Activated T-cell treated with anti-CD3 and anti-CD28 coated beads, Interleukin-2, amount 50 U/mL, for 72 hours (primary cell): Measurements from ENCODE around the gene PNPT1. TPM values are rescaled to one million over a fixed set of nuclear protein-coding genes. Genes with fewer than 3 reads are reported as not detected.
"Not testable (repeated sequence)": the region's sequence is repeated elsewhere in the genome, so short reads cannot be mapped to it uniquely, and the experiment has no call there.

Experiments
- ATAC-seq, 2 donors: fragments of 150-1000 bp; cut with Tn5 transposase; replicated peaks in 1 of 2; 2 replicates each; pipeline ENCODE4 v1.10.0; 2021; ENCODE audit warnings: moderate library complexity in 2 of 2, mild to moderate bottlenecking in 1 of 2
- DNase-seq, 2 donors: peaks; one replicate each; pipeline ENCODE4 v3.0.0; 2021 to 2022; ENCODE audit warnings: mixed read lengths in 1 of 2
- H3K27ac Mint-ChIP-seq: one replicate; pipeline ENCODE4 v1.8.0; 2022; ENCODE audit warnings: mild to moderate bottlenecking, moderate library complexity, mixed read lengths
- H3K27me3 Mint-ChIP-seq: one replicate; pipeline ENCODE4 v1.8.0; 2022; ENCODE audit warnings: low read depth, mixed read lengths
- H3K36me3 Mint-ChIP-seq, 2 donors: one replicate each; pipeline ENCODE4 v1.8.0; 2022; ENCODE audit warnings: mixed read lengths in 2 of 2, mild to moderate bottlenecking in 1 of 2; ENCODE audit not compliant: insufficient read depth in 2 of 2
- H3K4me1 Mint-ChIP-seq: one replicate; pipeline ENCODE4 v1.8.0; 2022; ENCODE audit warnings: low read depth, mixed read lengths
- H3K4me3 Mint-ChIP-seq, 2 donors: one replicate each; pipeline ENCODE4 v1.8.0; 2022; ENCODE audit warnings: mild to moderate bottlenecking in 2 of 2, mixed read lengths in 2 of 2, moderate library complexity in 2 of 2
- H3K9me3 Mint-ChIP-seq, 2 donors: one replicate each; pipeline ENCODE4 v1.8.0; 2022; ENCODE audit warnings: mixed read lengths in 2 of 2
- total RNA-seq, 2 donors: library from RNA; stranded (reverse); gene quantifications; one replicate each; pipeline ENCODE4 v1.2.3, GENCODE V29; 2022

The PNPT1 gene
- total RNA-seq, 2 donors from 2014 or later: 21.6 to 21.8 TPM

DNA sequence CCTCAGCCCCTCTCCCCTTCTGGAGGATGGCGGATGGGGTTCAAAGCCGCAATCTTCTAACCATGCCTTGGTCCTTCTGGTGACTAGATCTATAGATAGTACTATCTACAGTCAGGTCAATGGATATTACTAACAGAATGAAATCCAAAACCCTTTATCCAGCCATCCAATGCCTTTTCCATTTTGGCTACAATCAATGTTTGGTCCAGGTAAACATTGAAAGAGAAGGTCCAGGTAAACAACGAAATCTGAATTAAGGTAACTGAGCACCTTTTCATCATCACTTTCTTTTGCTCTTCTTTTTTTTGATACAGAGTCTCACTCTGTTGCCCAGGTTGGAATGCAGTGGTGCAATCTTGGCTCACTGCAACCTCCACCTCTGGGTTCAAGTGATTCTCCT lies 85.9 kb downstream of the PNPT1 start:
- H3K36me3 Mint-ChIP-seq: peaks cover 5 to 12% of the 10 kb centered on the region in 2 donors

DNA sequence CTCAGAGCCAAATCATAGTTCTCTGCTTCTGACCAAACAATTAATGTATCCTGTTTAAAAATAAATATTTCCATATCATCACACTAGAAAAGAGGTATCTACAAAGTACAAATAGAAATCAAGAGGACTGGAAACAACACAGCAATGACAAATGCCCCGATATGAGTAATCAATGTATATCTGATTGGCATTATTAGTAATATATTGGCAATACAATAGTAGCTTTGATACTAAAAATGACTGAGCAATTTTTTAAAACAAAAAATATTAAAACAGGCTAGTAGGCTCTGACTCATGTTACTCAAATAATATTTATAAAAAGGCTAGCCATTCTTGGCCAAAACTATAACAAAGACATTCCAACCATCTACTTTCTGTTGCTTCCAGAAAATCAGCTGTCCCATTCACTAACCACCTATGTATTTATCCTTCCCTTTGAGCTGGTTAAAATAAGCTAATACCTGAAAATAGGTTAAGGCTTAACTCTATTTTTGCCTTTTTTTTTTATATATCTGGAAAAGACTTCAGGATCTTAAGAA lies 89.5 kb downstream of the PNPT1 start:
- Mint-ChIP-seq H3K4me3 (no peak overlapping the region), H3K4me1 (peaks cover 47% of the 10 kb centered on the region), H3K36me3 (peaks cover 3 to 25% of the 10 kb centered on the region in 2 donors), H3K27ac (peak overlapping the region; percentile 86), H3K9me3 (no peaks in the 10 kb centered on the region), H3K27me3 (no peaks in the 10 kb centered on the region)
- ATAC-seq (no peak), DNase-seq (no peak)

More for the DNA sequence above, 85.9 kb downstream of the PNPT1 start:
- DNase-seq (no peak), ATAC-seq (no peak)
- no peak overlapping the region for H3K4me3 Mint-ChIP-seq
- no peaks in the 10 kb centered on the region for H3K27me3 Mint-ChIP-seq
- no peak overlapping the region for H3K27ac Mint-ChIP-seq
- H3K4me1 Mint-ChIP-seq: peaks cover 58% of the 10 kb centered on the region
- no peaks in the 10 kb centered on the region for H3K9me3 Mint-ChIP-seq

DNA sequence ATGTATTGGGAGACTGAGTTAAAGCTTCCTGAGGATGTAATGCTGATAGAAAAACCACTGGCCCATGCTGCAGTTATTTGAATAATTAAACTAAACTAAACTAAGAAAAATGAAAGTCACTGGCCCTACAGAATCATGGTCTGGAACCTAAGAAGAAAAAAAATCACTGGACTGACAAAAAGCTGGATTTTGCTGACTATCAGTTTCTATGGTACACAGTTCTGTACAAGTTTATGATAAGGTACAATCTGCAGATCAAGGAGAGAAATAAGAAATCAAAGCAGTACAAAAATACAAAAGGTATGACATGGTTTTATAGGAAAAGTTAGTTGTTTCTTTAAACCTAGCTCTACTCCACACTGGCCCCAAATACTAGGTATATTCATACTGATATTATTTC lies 91.8 kb downstream of the PNPT1 start:
- peaks cover 5 to 33% of the 10 kb centered on the region in 2 donors for H3K36me3 Mint-ChIP-seq
- peaks cover 41% of the 10 kb centered on the region for H3K4me1 Mint-ChIP-seq
- no peak for ATAC-seq

DNA sequence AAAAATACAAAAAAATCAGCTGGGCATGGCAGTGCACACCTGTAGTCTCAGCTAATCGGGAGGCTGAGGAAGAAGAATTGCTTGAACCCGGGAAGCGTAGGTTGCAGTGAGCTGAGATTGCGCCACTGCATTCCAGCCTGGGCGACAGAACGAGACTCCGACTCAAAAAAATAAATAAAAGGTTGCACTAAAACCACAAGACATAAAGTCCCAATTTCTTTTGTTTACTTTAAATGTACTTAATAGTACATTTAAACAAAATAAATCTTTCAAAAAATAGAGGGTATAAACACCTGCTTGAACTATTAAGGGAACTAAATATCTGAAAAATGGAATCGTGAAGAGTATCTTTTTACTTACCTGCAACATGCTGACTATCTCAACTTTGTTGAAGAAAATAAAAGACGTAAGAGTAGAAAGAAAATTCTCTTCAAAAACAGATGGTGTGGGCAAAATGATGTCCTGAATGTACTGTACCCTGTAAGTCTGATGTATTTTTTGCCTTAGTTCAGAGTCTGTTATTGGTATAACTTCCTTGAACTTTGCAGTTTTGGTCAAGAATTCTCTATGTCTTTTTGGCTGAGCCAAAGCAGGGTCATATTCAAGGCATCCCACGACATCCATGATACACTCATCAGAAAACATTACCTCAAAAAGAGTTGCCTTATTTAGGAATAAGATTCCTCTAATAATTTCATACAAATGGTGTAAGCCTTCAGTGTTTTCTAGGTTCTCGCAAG lies 95.4 kb downstream of the PNPT1 start:
- Mint-ChIP-seq H3K4me3 (no peak overlapping the region), H3K9me3 (no peaks in the 10 kb centered on the region), H3K27ac (no peak overlapping the region), H3K27me3 (no peaks in the 10 kb centered on the region), H3K4me1 (peaks cover 24% of the 10 kb centered on the region), H3K36me3 (peaks cover 3 to 34% of the 10 kb centered on the region in 2 donors)
- DNase-seq (no peak), ATAC-seq (no peak)

More for the DNA sequence above, 91.8 kb downstream of the PNPT1 start:
- Mint-ChIP-seq H3K9me3 (no peaks in the 10 kb centered on the region), H3K4me3 (no peak overlapping the region), H3K27me3 (no peaks in the 10 kb centered on the region), H3K27ac (peak overlapping the region; percentile 23)
- DNase-seq: no peak

DNA sequence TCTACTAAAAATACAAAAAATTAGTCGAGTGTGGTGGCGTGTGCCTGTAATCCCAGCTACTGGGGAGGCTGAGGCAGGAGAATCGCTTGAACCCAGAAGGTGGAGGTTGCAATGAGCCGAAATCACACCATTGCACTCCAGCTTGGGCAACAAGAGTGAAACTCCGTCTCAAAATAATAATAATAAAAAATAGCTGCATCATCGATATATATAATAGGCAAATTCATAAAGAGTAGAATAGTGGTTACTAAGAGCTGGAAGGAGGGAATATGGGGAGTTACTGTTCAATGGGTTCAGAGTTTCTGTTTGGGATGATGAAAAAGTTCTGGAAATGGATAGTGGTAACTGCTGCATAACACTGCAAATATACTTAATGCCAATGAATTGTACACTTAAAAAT lies 96.8 kb downstream of the PNPT1 start:
- not testable (repeated sequence) for H3K9me3 Mint-ChIP-seq, DNase-seq
- peaks cover 3 to 26% of the 10 kb centered on the region in 2 donors for H3K36me3 Mint-ChIP-seq

DNA sequence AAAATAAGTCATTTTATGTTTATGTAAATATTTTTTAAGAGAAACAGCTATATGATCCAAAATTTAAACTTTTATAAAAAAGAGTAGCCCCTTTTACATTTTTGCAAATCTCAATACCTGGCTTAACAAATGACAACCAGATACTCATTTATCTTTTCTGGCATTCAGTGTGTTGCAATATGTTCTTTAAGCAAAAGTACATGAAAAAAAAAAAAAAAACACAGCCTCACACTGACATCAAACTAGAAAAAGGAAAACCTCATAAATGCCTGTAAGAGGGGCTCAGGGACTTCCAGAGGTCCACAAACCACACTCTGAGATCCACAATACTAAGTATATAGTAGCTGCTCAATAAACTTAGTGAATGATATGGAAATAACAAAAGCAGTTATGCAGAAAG lies 98.1 kb downstream of the PNPT1 start:
- Mint-ChIP-seq H3K27ac (no peak overlapping the region), H3K36me3 (peaks cover 3 to 24% of the 10 kb centered on the region in 2 donors), H3K9me3 (no peaks in the 10 kb centered on the region), H3K27me3 (no peaks in the 10 kb centered on the region), H3K4me1 (peaks cover 24% of the 10 kb centered on the region), H3K4me3 (no peak overlapping the region)
- DNase-seq (no peak), ATAC-seq (no peak)

More for the DNA sequence above, 96.8 kb downstream of the PNPT1 start:
- not testable (repeated sequence) for H3K4me3 Mint-ChIP-seq, ATAC-seq, H3K27ac Mint-ChIP-seq, H3K27me3 Mint-ChIP-seq
- H3K4me1 Mint-ChIP-seq: peaks cover 17% of the 10 kb centered on the region

DNA sequence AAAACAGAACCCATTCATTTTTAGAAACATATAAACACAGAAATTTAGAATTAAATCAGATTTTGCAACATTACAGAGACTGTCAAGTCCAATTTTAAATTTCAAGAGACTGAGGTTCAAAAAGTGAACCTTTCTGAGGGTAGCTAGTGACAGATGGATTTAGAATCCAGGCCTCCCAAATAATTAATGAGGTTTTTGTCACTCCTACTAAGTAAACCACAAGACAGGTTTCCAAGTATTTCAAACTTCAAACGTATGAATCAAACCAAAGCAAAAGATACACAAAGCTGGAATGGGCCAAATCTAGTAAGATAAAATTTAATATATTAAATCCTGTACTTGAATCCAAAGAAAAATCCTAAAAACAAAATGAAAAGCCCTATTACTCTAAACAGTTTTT lies 101.5 kb downstream of the PNPT1 start:
- Mint-ChIP-seq H3K4me3 (no peak overlapping the region), H3K36me3 (peaks cover 1 to 9% of the 10 kb centered on the region in 2 donors), H3K4me1 (peaks cover 27% of the 10 kb centered on the region), H3K27me3 (no peaks in the 10 kb centered on the region), H3K27ac (no peak overlapping the region), H3K9me3 (no peaks in the 10 kb centered on the region)
- ATAC-seq (no peak), DNase-seq (no peak)

DNA sequence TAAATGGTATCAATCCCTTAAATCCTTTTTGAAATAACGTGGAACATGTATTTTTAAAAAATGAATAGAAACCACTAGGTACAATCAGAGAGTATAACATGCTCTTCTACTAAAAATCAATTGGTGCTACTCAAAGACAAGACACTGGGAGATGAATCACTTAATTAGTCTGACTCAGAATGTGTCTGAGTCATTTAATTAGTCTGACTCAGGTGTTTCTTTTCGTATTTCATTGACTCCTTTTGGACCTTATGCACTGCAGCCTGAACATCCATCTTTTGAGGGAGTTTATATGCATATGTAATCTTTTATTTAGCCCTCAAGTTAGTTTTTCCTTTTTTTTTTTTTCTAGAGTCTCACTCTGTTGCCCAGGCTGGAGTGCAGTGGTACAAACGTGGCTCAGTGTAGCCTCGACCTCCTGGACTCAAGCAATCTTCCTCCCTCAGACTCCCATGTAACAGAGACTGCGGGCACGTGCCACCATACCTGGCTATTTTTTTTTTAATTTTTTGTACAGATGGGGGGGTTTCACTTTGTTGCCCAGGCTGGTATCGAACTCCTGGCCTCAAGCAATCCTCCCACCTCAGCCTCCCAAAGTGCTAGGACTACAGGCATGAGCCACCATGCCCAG lies 102.7 kb downstream of the PNPT1 start:
- H3K27me3 Mint-ChIP-seq: no peaks in the 10 kb centered on the region
- H3K4me1 Mint-ChIP-seq: peaks cover 32% of the 10 kb centered on the region
- peak overlapping the region; percentile 95 for H3K27ac Mint-ChIP-seq
- peak overlapping the region in 1 of 2 donors; percentile 71 for H3K4me3 Mint-ChIP-seq
- ATAC-seq: peak; percentile 100
- H3K9me3 Mint-ChIP-seq: no peaks in the 10 kb centered on the region
- peaks cover 0 to 2% of the 10 kb centered on the region in 2 donors for H3K36me3 Mint-ChIP-seq
- no peak for DNase-seq

DNA sequence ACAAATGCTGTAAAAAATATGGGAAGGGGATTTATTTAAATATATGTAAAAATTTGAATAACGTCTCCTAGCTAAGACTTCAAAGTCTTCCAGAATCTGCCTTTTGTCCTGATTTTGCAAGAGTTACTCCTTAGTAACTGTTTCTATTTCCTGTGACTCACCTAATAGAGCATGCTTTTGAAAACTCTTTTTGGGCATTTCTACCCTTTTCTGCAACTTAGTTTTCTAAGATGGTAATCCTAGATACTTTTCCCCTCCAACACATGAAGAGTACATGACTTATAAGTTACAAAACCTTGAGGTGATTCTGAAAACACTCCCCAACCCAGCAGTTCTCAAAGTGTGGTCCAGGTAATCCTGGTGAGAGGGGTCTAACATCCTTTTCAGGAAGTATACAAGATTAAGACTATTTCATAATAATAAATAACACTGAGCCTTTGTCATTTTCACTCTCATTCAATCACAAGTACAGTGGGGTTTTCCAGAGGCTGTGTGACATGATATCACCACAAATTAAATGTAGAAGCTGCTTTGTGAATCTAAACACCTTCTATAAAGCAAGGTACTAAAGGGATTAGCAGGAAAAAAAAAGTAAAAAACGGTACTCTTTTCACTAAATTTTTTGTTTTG lies 108.1 kb downstream of the PNPT1 start:
- peaks cover 0 to 13% of the 10 kb centered on the region in 2 donors for H3K36me3 Mint-ChIP-seq
- H3K27ac Mint-ChIP-seq: peak overlapping the region; percentile 71
- DNase-seq: no peak
- no peak overlapping the region for H3K4me3 Mint-ChIP-seq
- ATAC-seq: no peak
- H3K9me3 Mint-ChIP-seq: no peaks in the 10 kb centered on the region
- no peaks in the 10 kb centered on the region for H3K27me3 Mint-ChIP-seq
- peaks cover 40% of the 10 kb centered on the region for H3K4me1 Mint-ChIP-seq

Other genes with a start within 250 kb of the PNPT1 start
- gene CFAP36, start 174.1 kb downstream of the PNPT1 start, total RNA-seq: 10 to 100 TPM; 20.3 to 21.6 TPM
- 10 to 100 TPM; 80.8 TPM for gene PPP4R3B, start 76.2 kb downstream of the PNPT1 start, total RNA-seq
- gene EFEMP1, start 229.9 kb upstream of the PNPT1 start, total RNA-seq: not detected